HG03520 (cell line): ENCODE results near the gene NUDT15.
"Not testable (repeated sequence)": the region's sequence is repeated elsewhere in the genome, so short reads cannot be mapped to it uniquely, and the experiment has no call there.

Experiments
- ATAC-seq: cut with Tn5 transposase; IDR thresholded peaks from one replicate; pipeline ENCODE4 v1.9.1; 2021; ENCODE audit warnings: mild to moderate bottlenecking, moderate library complexity; ENCODE audit not compliant: unreplicated experiment

The NUDT15 gene

GRCh38 chr13:48040896-48041295, 3.4 kb downstream of the NUDT15 start:
- ATAC-seq: no peak

GRCh38 chr13:48042894-48043293, 5.4 kb downstream of the NUDT15 start:
- no peak for ATAC-seq

GRCh38 chr13:48043789-48044503, 6.4 kb downstream of the NUDT15 start:
- no peak for ATAC-seq

DNA sequence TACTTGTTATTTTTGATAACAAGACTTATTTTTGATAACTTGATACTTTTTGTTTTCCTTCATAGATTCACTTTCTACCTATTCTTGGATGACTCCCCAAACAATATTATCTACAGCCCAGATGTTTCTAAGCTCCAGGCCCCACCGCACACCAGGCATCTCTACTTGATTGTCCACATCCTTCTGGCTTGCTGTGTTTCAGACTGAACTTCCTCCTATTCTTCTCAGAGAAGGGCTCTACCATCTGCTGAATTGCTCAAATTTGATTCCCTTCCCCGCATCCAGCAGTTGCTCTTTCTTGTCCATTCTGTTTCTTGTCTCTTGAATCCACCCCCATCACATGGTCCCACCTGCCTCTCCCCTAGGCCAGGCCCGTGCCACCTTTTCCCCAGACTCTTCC, 13.0 kb downstream of the NUDT15 start:
- no peak for ATAC-seq

DNA sequence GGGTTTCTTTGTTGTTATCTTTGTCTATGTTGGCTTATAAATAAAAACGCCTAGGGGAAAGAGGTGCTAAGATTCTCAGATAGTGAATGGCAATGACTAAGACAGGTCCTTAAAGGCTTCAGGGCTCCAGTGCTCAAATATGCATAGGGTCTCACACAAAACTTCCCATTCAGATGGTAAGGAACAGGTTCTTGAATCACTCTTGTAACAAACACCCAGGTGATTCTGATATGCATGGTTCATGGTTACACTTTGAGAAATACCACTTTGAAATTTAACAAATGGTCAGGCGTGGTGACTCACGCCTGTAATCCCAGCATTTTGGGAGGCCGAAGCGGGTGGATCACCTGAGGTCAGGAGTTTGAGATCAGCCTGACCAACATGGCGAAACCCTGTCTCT, 17.1 kb downstream of the NUDT15 start:
- ATAC-seq: no peak

DNA sequence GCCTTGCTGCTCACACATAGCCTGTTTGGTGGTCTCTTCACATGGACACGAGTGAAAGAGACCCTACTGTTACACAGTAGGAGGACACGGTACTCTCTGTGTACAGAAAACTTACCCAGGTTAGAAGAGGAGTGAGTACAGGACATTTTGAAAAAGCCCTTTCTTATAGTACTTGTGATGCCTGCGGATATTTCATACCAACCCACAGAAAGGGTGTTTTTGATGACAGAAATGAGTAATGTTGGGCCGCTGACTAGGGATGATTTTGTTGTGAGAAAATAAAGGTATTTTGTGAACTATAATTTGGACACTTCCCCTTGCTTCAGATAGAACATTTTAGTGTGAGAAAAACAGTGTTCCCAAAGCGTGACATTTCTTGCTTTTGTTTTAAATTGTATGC, 18.2 kb downstream of the NUDT15 start:
- ATAC-seq: no peak

DNA sequence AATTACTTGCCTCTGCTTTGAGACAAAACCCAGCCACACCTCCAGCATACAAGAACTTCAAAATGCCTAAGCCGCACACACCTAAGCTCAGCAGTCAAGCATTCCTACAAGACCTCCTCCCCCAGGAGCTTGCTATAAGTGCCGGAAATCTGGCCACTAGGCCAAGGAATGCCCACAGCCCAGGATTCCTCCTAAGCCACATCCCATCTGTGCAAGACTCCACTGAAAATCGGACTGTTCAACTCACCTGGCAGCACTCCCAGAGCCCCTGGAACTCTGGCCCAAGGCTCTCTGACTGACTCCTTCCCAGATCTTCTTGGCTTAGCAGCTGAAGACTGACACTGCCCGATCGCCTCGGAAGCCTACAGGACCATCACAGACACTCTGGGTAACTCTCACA, 21.0 kb downstream of the NUDT15 start:
- ATAC-seq: not testable (repeated sequence)

GRCh38 chr13:48059951-48060350, 22.4 kb downstream of the NUDT15 start:
- not testable (repeated sequence) for ATAC-seq

DNA sequence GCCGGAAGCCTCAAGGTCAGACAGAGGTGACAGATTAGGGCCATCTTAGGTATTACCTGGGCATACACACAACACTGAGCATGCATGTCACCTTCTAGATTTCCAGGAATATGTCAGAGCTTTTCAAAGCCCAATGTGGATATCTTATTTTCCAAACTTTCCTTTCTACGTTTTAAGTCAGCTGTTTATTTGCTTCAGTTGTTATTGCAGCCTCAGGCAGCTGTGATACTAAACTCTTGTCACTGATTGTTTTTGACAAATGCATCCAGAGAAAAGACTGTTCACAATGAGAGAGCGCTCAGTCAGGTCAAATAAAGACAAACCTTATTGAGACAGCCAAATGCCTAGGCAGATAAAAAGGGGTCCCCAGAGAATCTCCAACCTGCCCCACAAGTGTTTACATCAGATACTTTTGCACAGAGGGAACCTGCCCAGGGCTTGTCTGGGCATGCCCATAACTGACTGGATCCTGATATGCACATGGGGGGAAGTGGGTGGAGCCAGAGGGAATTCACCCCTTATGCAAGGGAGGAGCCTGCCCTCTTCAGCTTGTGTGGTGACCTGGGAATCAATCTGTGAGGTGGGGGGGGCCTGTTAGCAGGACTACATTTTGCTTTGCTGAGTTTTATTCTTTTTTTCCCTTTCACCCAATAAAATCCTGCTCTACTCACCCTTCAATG, 28.9 kb downstream of the NUDT15 start:
- ATAC-seq: peak; percentile 44

- ATAC-seq: no peak
Measured at GRCh38 chr13:48068036-48068435, 30.5 kb downstream of the NUDT15 start.

DNA sequence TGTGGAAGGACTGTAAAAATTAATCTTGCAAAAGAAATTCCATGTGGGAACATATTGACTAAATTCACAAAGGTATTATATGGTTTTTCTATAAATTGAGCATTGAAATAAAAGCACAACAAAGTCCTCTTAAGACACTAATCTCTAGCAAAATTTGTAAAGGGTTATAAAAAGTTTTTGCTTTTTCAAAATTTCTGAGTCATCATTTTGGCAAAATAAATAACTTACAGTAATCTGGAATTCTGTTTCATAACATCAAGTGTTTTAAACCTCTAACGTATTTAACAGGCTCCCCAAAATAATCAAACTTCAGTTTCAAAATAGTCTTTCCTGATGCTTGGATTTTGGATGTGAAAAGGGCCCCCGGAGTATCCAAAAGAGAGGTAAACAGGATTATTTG, 31.4 kb downstream of the NUDT15 start:
- no peak for ATAC-seq

DNA sequence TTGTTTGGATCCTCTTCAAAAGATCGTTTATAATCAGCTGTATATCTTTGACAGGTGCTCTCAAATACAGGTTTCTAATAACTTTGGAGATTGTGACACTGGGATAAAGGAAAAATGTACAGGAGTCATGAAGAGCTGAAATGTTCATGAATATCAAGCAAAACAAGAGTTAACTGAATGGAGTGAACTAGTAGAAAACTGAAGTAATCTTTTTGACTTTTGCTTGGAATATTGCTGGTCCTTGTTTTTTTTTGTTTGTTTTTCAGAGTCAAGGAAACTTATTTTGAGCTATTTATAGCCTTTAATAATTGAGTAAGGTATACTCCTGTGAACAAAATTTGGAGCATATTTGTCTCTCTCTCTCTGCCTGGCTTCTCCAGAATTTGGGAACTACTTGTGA, 32.0 kb downstream of the NUDT15 start:
- ATAC-seq: no peak

DNA sequence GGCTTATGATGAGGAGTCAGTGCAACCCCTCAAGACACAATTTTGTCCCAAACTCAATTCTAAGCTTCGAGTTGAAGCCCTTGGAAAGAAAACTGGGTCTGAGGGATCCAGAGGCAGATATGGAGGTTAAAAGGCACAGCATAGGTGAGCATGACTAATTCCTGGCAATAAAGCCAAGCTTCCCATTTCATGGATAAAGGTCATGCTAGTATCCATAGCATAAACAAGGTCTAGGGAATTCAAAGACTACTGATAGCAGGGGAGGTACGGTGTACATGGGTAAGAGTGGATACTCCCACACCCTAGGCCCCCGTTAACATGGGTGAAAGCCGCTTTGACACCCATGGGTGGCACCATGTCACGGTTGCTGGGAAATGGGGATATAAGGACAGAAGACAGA, 33.4 kb downstream of the NUDT15 start:
- no peak for ATAC-seq

- ATAC-seq: no peak
Measured at GRCh38 chr13:48072304-48072703, 34.8 kb downstream of the NUDT15 start.

- no peak for ATAC-seq
Measured at GRCh38 chr13:48072787-48073186, 35.3 kb downstream of the NUDT15 start.

DNA sequence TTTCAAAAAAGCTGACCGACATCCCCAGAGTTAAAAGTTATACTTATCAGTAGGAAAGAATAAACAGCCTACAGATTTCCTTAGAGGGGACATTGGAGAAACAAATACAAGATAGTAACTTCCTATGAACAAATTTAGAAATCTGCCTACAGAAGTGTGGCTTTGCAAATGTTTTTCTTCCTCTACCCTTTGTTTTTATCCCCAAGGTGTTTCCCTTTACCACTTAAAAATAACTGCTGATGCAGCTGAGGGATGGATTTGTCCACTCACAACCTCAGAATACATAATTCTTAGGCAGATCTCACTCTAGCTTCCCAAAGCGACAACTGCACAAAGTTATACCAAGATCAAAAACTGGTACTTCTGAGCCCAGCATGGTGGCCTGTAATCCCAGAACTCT, 36.5 kb downstream of the NUDT15 start:
- ATAC-seq: no peak

GRCh38 chr13:48078251-48078656, 40.7 kb downstream of the NUDT15 start:
- ATAC-seq: peak; percentile 95

DNA sequence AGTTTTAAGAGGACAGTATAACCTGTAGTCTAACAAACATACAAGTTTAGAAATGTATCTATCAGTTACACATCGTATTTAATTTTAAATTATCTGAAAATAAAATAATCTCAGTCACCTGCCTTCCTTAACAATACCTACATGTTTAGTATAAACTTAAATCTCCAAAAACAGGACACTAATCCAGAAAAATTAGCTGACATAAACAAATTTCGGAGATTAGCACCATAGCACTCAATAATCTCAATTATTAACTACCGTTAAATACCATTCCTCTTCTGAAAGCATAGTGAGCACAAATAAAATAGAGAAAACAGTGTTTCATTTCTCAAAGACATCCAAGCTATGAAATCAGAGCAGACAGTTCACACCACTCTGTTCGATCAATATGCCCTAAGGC, 44.2 kb downstream of the NUDT15 start:
- ATAC-seq: no peak

GRCh38 chr13:48086272-48086671, 48.7 kb downstream of the NUDT15 start:
- ATAC-seq: no peak

DNA sequence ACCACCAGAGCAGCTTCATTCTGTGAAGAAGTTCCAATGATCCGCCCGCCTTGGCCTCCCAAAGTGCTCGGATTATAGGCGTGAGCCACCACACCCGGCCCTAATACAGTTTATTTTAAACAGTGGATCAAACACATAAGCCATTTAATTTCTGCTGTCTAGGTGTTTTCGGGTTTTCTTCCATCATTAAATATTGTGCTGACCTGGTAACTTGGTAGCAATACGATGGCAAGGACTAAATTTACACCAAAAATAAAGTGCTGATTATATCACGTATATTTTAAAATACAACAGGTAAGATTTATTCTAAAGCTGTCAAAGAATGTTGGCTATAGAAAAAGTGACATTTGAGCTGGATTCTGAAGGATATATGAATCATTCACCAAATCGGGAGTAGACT, 56.1 kb downstream of the NUDT15 start:
- no peak for ATAC-seq

DNA sequence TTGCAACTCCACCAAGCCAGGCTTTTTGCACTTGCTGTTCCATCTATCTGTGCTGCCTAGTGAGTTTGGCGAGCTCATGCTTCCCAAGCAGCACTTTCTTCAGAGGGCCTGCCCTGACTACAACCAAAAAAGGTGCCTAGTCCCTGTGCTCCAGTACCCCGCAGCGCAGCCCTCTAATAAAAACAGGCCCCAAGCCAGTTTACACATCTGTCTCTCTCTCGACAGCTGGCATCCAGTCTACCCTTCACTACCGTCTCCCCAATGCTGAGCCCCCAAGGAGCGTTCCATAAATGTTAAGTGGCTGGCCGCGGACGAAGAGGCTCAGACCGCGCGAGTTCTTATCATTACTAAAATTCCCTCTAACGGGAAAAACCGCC, 56.9 kb downstream of the NUDT15 start:
- peak; percentile 16 for ATAC-seq

GRCh38 chr13:48094781-48095502, 57.4 kb downstream of the NUDT15 start, which contains the start of gene MED4:
Gene MED4, minus strand, starts transcription at chr13:48095104. Its CDS starts 26 bp downstream, at chr13:48095078.
- ATAC-seq: peak; percentile 95
